H9 (cell line): ENCODE data around the gene PLCL1. TPM values are rescaled to one million over a fixed set of nuclear protein-coding genes. Genes with fewer than 3 reads are reported as not detected.

Experiments used
- DNase-seq: peaks from one replicate; pipeline ENCODE4 v3.0.0-alpha.2; 2017
- H2AFZ ChIP-seq: one replicate; pipeline ENCODE4 v1.6.1; 2013; ENCODE audit warnings: mild to moderate bottlenecking, low read length, control low read depth, moderate library complexity
- H2AK5ac ChIP-seq: 2 replicates; pipeline ENCODE4 v1.6.1; 2013; ENCODE audit warnings: low read length, control low read depth, mixed read lengths; ENCODE audit not compliant: insufficient read length
- H2BK120ac ChIP-seq: one replicate; pipeline ENCODE4 v1.6.1; 2013; ENCODE audit warnings: low read depth, mild to moderate bottlenecking, low read length, control low read depth, inconsistent platforms; ENCODE audit not compliant: poor library complexity, severe bottlenecking
- H2BK12ac ChIP-seq: 2 replicates; pipeline ENCODE4 v1.6.1; 2013; ENCODE audit warnings: low read length, control low read depth, mixed read lengths, low read depth; ENCODE audit not compliant: insufficient read length
- H2BK15ac ChIP-seq: 2 replicates; pipeline ENCODE4 v1.6.1; 2013; ENCODE audit warnings: low read depth, low read length, control low read depth
- H2BK20ac ChIP-seq: one replicate; pipeline ENCODE4 v1.6.1; 2013; ENCODE audit warnings: low read depth, mild to moderate bottlenecking, low read length, control low read depth, inconsistent platforms; ENCODE audit not compliant: poor library complexity, severe bottlenecking
- H2BK5ac ChIP-seq: 2 replicates; pipeline ENCODE4 v1.6.1; 2013; ENCODE audit warnings: low read length, control low read depth, mixed read lengths; ENCODE audit not compliant: insufficient read length
- H3K14ac ChIP-seq: 2 replicates; pipeline ENCODE4 v1.6.1; 2013; ENCODE audit warnings: low read length, control low read depth; ENCODE audit not compliant: insufficient read depth
- H3K18ac ChIP-seq: 2 replicates; pipeline ENCODE4 v1.6.1; 2013; ENCODE audit warnings: low read depth, mild to moderate bottlenecking, mixed read lengths, low read length, control low read depth; ENCODE audit not compliant: insufficient read length
- H3K23ac ChIP-seq: 2 replicates; pipeline ENCODE4 v1.6.1; 2013; ENCODE audit warnings: low read length, control low read depth, mixed read lengths, low read depth; ENCODE audit not compliant: insufficient read length
- H3K23me2 ChIP-seq: 2 replicates; pipeline ENCODE4 v1.6.1; 2013; ENCODE audit warnings: low read depth, mild to moderate bottlenecking, mixed read lengths, low read length, control low read depth; ENCODE audit not compliant: insufficient read length, poor library complexity, severe bottlenecking
- H3K27ac ChIP-seq: 2 replicates; pipeline ENCODE4 v1.5.1; 2013; ENCODE audit warnings: low read length, control low read depth, mixed read lengths, low read depth; ENCODE audit not compliant: insufficient read length
- H3K27me3 ChIP-seq: 2 replicates; pipeline ENCODE4 v1.6.1; 2013; ENCODE audit warnings: low read length, control low read depth, inconsistent platforms; ENCODE audit not compliant: insufficient read depth
- H3K4ac ChIP-seq: 2 replicates; pipeline ENCODE4 v1.6.1; 2013; ENCODE audit warnings: low read depth, mild to moderate bottlenecking, control low read depth, inconsistent platforms, low read length, moderate library complexity
- H3K4me1 ChIP-seq: 2 replicates; pipeline ENCODE4 v1.6.1; 2013; ENCODE audit warnings: low read length, control low read depth, inconsistent platforms; ENCODE audit not compliant: insufficient read depth
- H3K4me2 ChIP-seq: 2 replicates; pipeline ENCODE4 v1.6.1; 2013; ENCODE audit warnings: low read length, control low read depth, mixed read lengths; ENCODE audit not compliant: insufficient read length, insufficient read depth
- H3K56ac ChIP-seq: 2 replicates; pipeline ENCODE4 v1.6.1; 2013; ENCODE audit warnings: low read depth, mild to moderate bottlenecking, mixed read lengths, low read length, control low read depth; ENCODE audit not compliant: insufficient read length
- H3K79me1 ChIP-seq: 2 replicates; pipeline ENCODE4 v1.6.1; 2013; ENCODE audit warnings: low read depth, mild to moderate bottlenecking, moderate library complexity, low read length, control low read depth, inconsistent platforms; ENCODE audit not compliant: insufficient read depth, poor library complexity, severe bottlenecking
- H3K79me2 ChIP-seq: 2 replicates; pipeline ENCODE4 v1.6.1; 2013; ENCODE audit warnings: low read length, control low read depth, inconsistent platforms; ENCODE audit not compliant: insufficient read depth
- H3K9ac ChIP-seq: 2 replicates; pipeline ENCODE4 v1.6.1; 2013; ENCODE audit warnings: low read length, control low read depth, mixed read lengths; ENCODE audit not compliant: insufficient read length; ENCODE audit errors: extremely low read depth
- H3K9me3 ChIP-seq: one replicate; pipeline ENCODE4 v1.6.1; 2013; ENCODE audit warnings: low read depth, low read length, inconsistent platforms; ENCODE audit not compliant: control insufficient read depth
- H3T11ph ChIP-seq: one replicate; pipeline ENCODE4 v1.6.1; 2013; ENCODE audit warnings: mild to moderate bottlenecking, low read length, control low read depth, inconsistent platforms
- H4K20me1 ChIP-seq: one replicate; pipeline ENCODE4 v1.6.1; 2013; ENCODE audit not compliant: control insufficient read depth, insufficient read length, insufficient read depth
- H4K5ac ChIP-seq: 2 replicates; pipeline ENCODE4 v1.6.1; 2013; ENCODE audit warnings: low read depth, mild to moderate bottlenecking, mixed read lengths, low read length, control low read depth; ENCODE audit not compliant: insufficient read length
- H4K8ac ChIP-seq: replicated peaks from 2 replicates; pipeline ENCODE4 v1.6.1; 2013; ENCODE audit warnings: low read length, control low read depth, mixed read lengths, low read depth; ENCODE audit not compliant: insufficient read length
- H4K91ac ChIP-seq: 2 replicates; pipeline ENCODE4 v1.6.1; 2013; ENCODE audit warnings: low read depth, mild to moderate bottlenecking, moderate library complexity, mixed read lengths, low read length, control low read depth; ENCODE audit not compliant: insufficient read length
- H3K27ac Mint-ChIP-seq, 3 experiments: 2 replicates in 2 of 3; 3 replicates in 1 of 3; pipeline ENCODE4 v1.8.0; 2020 to 2021; ENCODE audit warnings: mixed read lengths in 3 of 3, mild to moderate bottlenecking in 1 of 3, moderate library complexity in 1 of 3
- H3K27me3 Mint-ChIP-seq: 2 replicates; pipeline ENCODE4 v1.8.0; 2021; ENCODE audit warnings: low read depth, mild to moderate bottlenecking, moderate library complexity, mixed read lengths
- H3K36me3 Mint-ChIP-seq, 3 experiments: 2 replicates in 2 of 3; 3 replicates in 1 of 3; pipeline ENCODE4 v1.8.0; 2020 to 2021; ENCODE audit warnings: low read depth in 3 of 3, mixed read lengths in 3 of 3; ENCODE audit not compliant: insufficient read depth in 1 of 3
- H3K4me1 Mint-ChIP-seq, 2 experiments: 2 replicates each; pipeline ENCODE4 v1.8.0; 2020; ENCODE audit warnings: mixed read lengths in 2 of 2
- H3K4me3 Mint-ChIP-seq, 2 experiments: 2 replicates in 1 of 2; 3 replicates in 1 of 2; pipeline ENCODE4 v1.8.0; 2020 to 2021; ENCODE audit warnings: mild to moderate bottlenecking in 2 of 2, mixed read lengths in 2 of 2, moderate library complexity in 1 of 2
- H3K9me3 Mint-ChIP-seq, 2 experiments: 2 replicates in 1 of 2; 3 replicates in 1 of 2; pipeline ENCODE4 v1.8.0; 2020; ENCODE audit warnings: mild to moderate bottlenecking in 2 of 2, mixed read lengths in 2 of 2, moderate library complexity in 1 of 2
- WGBS: extraction: QIAGEN DNeasy Blood & Tissue Kit; methylation state at CpG from one replicate; pipeline ENCODE4 v1.1.7; 2013; ENCODE audit warnings: missing lambda C conversion rate, low lambda C conversion rate, mixed read lengths; ENCODE audit not compliant: insufficient read length; ENCODE audit errors: extremely low coverage; 5-methylcytosine and 5-hydroxymethylcytosine counted together
- total RNA-seq: library from RNA; stranded (reverse); gene quantifications from 2 replicates; pipeline ENCODE4 v1.2.1, GENCODE V29; 2021
- TF ChIP-seq, protein P1 (sequence below): fragments of 200-600 bp; sonication (generic); conservative IDR thresholded peaks from 3 replicates; pipeline ENCODE4 v1.8.0; 2021; ENCODE audit warnings: antibody characterized with exemption, mild to moderate bottlenecking

The PLCL1 gene
- total RNA-seq, 1 experiment from 2014 or later = 0.04 TPM

DNA sequence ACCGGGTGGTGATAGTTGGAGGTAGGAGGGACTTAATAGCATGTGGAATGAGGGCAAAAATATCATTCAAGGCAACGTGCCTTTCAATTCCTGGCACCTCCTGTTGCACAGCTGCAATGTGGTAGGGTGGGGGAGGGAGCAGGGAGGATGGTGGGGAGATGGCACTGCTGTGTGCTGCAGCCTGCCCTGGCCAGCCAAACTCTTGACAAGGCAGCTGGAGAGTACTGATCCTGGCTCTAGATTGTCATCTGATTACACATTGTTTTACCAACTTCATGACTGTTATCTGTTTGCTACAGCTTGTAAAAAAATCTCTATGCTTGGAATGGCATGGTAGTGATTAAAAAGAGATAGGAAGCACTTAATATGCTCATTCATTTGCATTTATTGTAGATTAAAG lies 47.7 kb downstream of the PLCL1 start:
- TF ChIP-seq, protein P1, sequence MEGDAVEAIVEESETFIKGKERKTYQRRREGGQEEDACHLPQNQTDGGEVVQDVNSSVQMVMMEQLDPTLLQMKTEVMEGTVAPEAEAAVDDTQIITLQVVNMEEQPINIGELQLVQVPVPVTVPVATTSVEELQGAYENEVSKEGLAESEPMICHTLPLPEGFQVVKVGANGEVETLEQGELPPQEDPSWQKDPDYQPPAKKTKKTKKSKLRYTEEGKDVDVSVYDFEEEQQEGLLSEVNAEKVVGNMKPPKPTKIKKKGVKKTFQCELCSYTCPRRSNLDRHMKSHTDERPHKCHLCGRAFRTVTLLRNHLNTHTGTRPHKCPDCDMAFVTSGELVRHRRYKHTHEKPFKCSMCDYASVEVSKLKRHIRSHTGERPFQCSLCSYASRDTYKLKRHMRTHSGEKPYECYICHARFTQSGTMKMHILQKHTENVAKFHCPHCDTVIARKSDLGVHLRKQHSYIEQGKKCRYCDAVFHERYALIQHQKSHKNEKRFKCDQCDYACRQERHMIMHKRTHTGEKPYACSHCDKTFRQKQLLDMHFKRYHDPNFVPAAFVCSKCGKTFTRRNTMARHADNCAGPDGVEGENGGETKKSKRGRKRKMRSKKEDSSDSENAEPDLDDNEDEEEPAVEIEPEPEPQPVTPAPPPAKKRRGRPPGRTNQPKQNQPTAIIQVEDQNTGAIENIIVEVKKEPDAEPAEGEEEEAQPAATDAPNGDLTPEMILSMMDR = no peak
- no peak overlapping the region for H4K5ac ChIP-seq
- no peak overlapping the region for H3K4me2 ChIP-seq
- no peak overlapping the region for H3K27ac ChIP-seq
- H2BK5ac ChIP-seq = no peak overlapping the region
- H2BK12ac ChIP-seq = no peak overlapping the region
- no peak overlapping the region for H3K18ac ChIP-seq
- H2BK20ac ChIP-seq = no peak overlapping the region
- no peaks in the 10 kb centered on the region for H3K79me2 ChIP-seq
- no peak overlapping the region for H2BK15ac ChIP-seq
- no peak overlapping the region for H3T11ph ChIP-seq
- H3K27me3 ChIP-seq = no peaks in the 10 kb centered on the region
- Mint-ChIP-seq H3K4me3 (no peak overlapping the region), H3K9me3 (no peaks in the 10 kb centered on the region), H3K27me3 (no peaks in the 10 kb centered on the region), H3K27ac (no peak overlapping the region), H3K4me1 (peaks cover 8 to 14% of the 10 kb centered on the region in 2 experiments), H3K36me3 (no peaks in the 10 kb centered on the region)
- no peak for DNase-seq
- no peak overlapping the region for H3K9ac ChIP-seq
- H2AFZ ChIP-seq = no peak overlapping the region
- no peak overlapping the region for H3K23ac ChIP-seq
- no peaks in the 10 kb centered on the region for H3K79me1 ChIP-seq
- H2AK5ac ChIP-seq = no peak overlapping the region
- no peak overlapping the region; the same call in 1 of the 2 replicates for H3K14ac ChIP-seq
- H4K8ac ChIP-seq = no peak overlapping the region
- H3K4ac ChIP-seq = no peak overlapping the region
- no peak overlapping the region for H4K91ac ChIP-seq
- H3K9me3 ChIP-seq = no peaks in the 10 kb centered on the region
- H3K4me1 ChIP-seq = peaks cover under 1% of the 10 kb centered on the region; the same call in 1 of the 2 replicates
- WGBS = no CpG with 5 or more reads among the region's 2 CpGs
- no peak overlapping the region for H2BK120ac ChIP-seq
- no peaks in the 10 kb centered on the region for H4K20me1 ChIP-seq
- H3K56ac ChIP-seq = no peak overlapping the region
- no peaks in the 10 kb centered on the region for H3K23me2 ChIP-seq
